WERI-Rb-1 (cell line): ENCODE measurements around the gene RUNX2.

Experiments used
- DNase-seq: peaks from one replicate; pipeline ENCODE4 v3.0.0-alpha.2; 2020
- H3K27ac ChIP-seq: fragments of 250-450 bp; sonication (Bioruptor Pico); 2 replicates; pipeline ENCODE4 v1.5.1; 2020; ENCODE audit warnings: mild to moderate bottlenecking, moderate library complexity
- H3K27me3 ChIP-seq: fragments of 250-450 bp; sonication (Bioruptor Pico); 2 replicates; pipeline ENCODE4 v1.5.1; 2021; ENCODE audit warnings: mild to moderate bottlenecking, low read depth, moderate library complexity; ENCODE audit not compliant: insufficient read depth, severe bottlenecking
- H3K36me3 ChIP-seq: fragments of 250-450 bp; sonication (Bioruptor Pico); 2 replicates; pipeline ENCODE4 v1.5.1; 2020; ENCODE audit warnings: mild to moderate bottlenecking, moderate library complexity
- H3K4me3 ChIP-seq: 2 replicates; pipeline ENCODE4 v1.5.1; 2011; ENCODE audit warnings: low read depth, mild to moderate bottlenecking, control low read depth, low read length
- H3K9me3 ChIP-seq: fragments of 250-450 bp; sonication (Bioruptor Pico); 2 replicates; pipeline ENCODE4 v1.5.1; 2021; ENCODE audit warnings: mild to moderate bottlenecking, moderate library complexity; ENCODE audit not compliant: severe bottlenecking
- TF ChIP-seq, protein P1 (sequence below): IDR thresholded peaks from 2 replicates; pipeline ENCODE4 v1.5.1; 2011; ENCODE audit warnings: low read depth, mild to moderate bottlenecking, control low read depth, inconsistent platforms, low read length

The RUNX2 gene

DNA sequence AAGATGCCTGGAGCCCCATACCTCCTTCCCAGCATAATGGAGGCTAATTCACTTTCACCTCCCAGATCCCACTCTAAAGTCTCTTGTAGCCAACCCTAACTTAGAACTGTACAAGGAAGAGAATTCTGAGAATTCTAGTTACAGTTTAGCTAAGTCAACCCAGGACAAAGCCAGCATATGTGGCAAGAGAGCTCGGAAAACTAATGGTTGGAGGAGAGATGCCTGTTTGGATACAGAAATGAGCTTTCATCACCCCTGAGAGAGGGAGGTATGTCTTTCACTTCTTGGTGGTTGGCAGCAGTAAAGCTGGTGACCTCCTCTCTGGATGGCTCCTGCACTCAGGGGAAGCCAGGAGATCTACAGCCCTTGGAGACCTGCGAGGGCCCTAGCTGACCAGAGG lies 302.2 kb downstream of the RUNX2 start:
- Histone ChIP-seq H3K4me3 (no peak overlapping the region), H3K27ac (no peak overlapping the region), H3K36me3 (no peaks in the 10 kb centered on the region), H3K9me3 (no peaks in the 10 kb centered on the region), H3K27me3 (no peaks in the 10 kb centered on the region)
- no peak for DNase-seq
- TF ChIP-seq, protein P1, sequence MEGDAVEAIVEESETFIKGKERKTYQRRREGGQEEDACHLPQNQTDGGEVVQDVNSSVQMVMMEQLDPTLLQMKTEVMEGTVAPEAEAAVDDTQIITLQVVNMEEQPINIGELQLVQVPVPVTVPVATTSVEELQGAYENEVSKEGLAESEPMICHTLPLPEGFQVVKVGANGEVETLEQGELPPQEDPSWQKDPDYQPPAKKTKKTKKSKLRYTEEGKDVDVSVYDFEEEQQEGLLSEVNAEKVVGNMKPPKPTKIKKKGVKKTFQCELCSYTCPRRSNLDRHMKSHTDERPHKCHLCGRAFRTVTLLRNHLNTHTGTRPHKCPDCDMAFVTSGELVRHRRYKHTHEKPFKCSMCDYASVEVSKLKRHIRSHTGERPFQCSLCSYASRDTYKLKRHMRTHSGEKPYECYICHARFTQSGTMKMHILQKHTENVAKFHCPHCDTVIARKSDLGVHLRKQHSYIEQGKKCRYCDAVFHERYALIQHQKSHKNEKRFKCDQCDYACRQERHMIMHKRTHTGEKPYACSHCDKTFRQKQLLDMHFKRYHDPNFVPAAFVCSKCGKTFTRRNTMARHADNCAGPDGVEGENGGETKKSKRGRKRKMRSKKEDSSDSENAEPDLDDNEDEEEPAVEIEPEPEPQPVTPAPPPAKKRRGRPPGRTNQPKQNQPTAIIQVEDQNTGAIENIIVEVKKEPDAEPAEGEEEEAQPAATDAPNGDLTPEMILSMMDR, result no peak

DNA sequence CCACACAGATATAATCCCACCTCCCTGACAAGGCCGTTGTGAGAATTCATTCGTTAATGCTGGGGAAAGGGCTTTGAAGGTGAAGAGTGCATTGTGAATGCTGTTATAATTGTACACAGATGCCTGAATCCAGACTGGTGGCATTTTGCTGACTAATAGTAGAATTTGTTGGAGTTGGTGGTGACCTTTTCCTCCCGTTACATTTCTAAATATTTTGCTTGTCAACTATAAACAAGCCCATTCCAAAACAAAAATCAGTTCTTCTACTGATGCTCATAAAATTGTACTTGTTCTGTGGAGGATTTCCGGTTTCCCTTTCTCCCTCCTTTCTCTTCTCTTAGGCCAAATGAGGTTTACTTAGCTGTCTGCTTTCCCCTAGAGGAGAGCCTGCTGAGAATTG lies 302.7 kb downstream of the RUNX2 start:
- no peak for DNase-seq
- Histone ChIP-seq H3K27ac (no peak overlapping the region), H3K36me3 (no peaks in the 10 kb centered on the region), H3K9me3 (no peaks in the 10 kb centered on the region), H3K4me3 (no peak overlapping the region), H3K27me3 (no peaks in the 10 kb centered on the region)
- TF ChIP-seq, protein P1, result no peak

DNA sequence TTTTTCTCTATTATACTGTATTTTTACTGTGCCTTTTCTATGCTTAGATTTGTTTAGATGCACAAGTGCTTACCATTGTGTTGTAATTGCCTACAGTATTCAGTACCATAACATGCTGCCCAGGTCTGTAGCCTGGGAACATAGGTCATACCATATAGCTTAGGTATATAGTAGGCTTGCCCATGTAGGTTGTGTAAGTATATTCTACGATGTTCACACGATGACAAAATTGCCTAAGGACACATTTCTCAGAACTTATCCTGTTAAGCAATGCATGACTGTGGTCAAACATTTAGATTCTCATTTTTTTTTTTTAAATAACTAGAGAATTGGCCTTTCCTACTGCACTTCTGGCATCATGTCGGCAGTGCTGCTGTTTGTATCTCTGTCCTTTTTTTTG lies 303.3 kb downstream of the RUNX2 start:
- no peaks in the 10 kb centered on the region for H3K36me3 ChIP-seq
- no peak overlapping the region for H3K27ac ChIP-seq
- H3K9me3 ChIP-seq, result no peaks in the 10 kb centered on the region
- H3K27me3 ChIP-seq, result no peaks in the 10 kb centered on the region
- no peak overlapping the region for H3K4me3 ChIP-seq
- TF ChIP-seq, protein P1, result no peak
- no peak for DNase-seq

DNA sequence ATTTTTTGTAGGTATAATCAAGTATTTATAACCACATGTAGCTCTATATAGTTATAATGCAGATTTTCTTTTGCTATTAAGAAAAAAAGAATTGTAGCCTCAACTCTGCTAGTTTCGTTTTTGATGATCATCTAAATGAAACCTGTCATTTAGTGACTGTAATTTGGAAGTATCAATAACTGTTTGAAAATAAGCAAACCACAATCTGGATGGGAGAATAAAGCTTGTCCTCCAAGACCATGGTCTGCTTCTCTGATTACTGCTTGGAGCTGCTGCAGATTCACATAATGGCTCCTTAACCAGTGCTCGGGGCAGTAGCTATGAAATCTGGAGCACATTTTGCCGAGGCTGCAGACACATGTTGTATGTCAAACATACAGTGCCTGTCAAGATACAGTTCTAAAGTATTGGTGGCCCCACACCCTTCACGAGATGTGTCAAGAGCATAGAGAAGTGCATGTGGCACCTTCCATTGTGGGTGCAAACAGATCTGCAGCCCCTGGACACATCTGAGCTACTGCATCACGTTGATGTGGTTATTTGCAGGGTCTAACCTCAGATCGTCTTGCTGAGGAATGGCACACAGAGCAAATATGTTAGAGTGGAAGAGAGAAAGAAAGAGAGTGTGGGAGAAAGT lies 305.3 kb downstream of the RUNX2 start:
- no peaks in the 10 kb centered on the region for H3K27me3 ChIP-seq
- DNase-seq, result no peak
- H3K4me3 ChIP-seq, result no peak overlapping the region
- H3K9me3 ChIP-seq, result no peaks in the 10 kb centered on the region
- no peak overlapping the region for H3K27ac ChIP-seq
- H3K36me3 ChIP-seq, result no peaks in the 10 kb centered on the region
- TF ChIP-seq, protein P1, result no peak

DNA sequence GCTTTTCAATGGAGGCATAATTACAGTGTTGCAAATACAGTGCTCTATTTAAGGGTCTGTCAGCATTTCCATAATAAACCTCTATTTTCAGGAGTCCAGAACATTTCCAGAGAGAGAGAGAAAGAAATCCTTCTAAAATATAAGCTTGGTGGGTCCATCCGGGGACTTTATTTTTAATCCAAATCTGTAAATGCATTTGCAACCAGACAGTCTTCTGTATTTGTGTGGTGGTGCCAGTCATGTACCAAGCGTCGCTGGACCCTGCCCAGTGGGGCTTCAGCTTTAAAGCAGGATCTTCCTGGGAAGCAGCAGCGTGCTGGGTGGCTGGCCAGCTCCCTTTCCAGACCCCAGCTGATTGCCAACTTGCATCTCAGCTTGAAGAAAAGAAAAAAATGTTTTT lies 306.1 kb downstream of the RUNX2 start:
- Histone ChIP-seq H3K27ac (no peak overlapping the region), H3K9me3 (no peaks in the 10 kb centered on the region), H3K27me3 (no peaks in the 10 kb centered on the region), H3K36me3 (no peaks in the 10 kb centered on the region), H3K4me3 (no peak overlapping the region)
- TF ChIP-seq, protein P1, result no peak
- DNase-seq, result no peak

DNA sequence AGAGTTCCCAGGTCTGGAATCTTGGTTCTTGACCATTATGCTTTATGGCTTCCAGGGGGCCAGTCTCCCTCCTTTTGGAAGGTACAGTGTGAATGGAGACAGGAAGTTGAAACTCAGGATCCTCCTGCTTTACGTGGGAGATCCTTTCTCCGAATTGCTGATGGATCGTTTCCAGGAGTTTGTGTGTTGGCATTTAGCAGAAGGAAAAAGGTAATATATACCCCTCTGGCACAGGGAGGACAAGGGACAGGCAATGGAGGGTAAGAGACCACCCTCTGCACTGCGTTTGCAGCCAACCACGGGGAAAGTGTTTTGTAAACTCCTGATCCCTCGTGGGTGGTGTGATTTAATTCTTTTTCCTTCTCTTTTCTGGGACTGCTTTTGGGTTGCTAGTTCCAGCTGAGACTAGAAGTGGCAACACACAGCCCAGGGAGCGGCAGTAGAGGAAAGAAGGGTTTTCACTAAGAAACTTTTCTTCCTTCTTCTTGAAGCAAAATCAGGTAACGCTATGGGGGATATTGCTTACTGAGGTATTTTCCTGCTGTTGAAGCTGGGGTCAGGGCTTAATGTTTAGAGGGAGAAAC lies 307.2 kb downstream of the RUNX2 start:
- H3K27ac ChIP-seq, result no peak overlapping the region
- no peak for DNase-seq
- H3K4me3 ChIP-seq, result no peak overlapping the region
- no peaks in the 10 kb centered on the region for H3K27me3 ChIP-seq
- TF ChIP-seq, protein P1, result no peak
- no peaks in the 10 kb centered on the region for H3K36me3 ChIP-seq
- no peaks in the 10 kb centered on the region for H3K9me3 ChIP-seq
